Neural cell (in vitro differentiated cells): ENCODE data around the gene SAMD3.

Source experiments
- CTCF ChIP-seq: fragments of 450-650 bp; IDR thresholded peaks from 2 replicates; pipeline ENCODE4 v1.5.1; 2014; ENCODE audit warnings: antibody characterized with exemption, mild to moderate bottlenecking, moderate library complexity; ENCODE audit not compliant: poor library complexity, severe bottlenecking
- EP300 ChIP-seq: fragments of 450-650 bp; conservative IDR thresholded peaks from 2 replicates; pipeline ENCODE4 v1.6.1; 2014; ENCODE audit warnings: antibody characterized with exemption, mild to moderate bottlenecking, moderate library complexity; ENCODE audit not compliant: poor library complexity, severe bottlenecking

DNA sequence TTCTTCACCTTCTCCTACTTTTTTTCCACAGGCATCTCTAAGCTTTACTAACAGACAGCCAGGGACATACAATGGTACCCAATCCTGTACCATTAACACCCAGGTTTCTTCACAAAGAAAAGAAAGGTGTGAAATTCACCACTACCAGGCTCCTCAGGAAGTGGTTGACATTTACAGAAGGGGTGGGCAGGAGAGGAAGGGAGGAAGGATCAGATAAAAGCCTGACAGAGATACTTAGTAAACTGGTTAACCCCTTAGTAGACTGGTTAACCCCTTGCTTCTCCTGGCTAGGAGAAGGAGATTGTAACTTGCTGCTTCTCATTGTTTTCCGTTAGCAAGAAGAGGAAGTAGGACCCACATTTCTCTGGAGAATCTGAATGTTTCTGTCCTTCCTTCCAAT, 7.2 kb downstream of the SAMD3 start:
- no peak for TF ChIP-seq CTCF
- TF ChIP-seq EP300: no peak
